ENCODE results near the gene IFNA8.

IFNA8 gene

GRCh38 chr9:21450733-21451394 is 41.9 kb downstream of the IFNA8 start:
- H3K36me3 ChIP-seq (ENCODE audit: control insufficient read depth in 5 of 5, insufficient read depth in 5 of 5, low read length in 5 of 5): no peaks in the 10 kb centered on the region
- H3K9ac ChIP-seq (ENCODE audit: low read length in 5 of 5): no peak overlapping the region
- no peak overlapping the region for H3K27ac ChIP-seq (ENCODE audit: low read depth, low read length)
- H3K4me3 ChIP-seq (ENCODE audit: low read depth in 1 of 5, low read length in 5 of 5): no peak overlapping the region
- H3K9me3 ChIP-seq (ENCODE audit: control insufficient read depth in 5 of 5, low read length in 5 of 5): no peaks in the 10 kb centered on the region
- H3K4me1 ChIP-seq (ENCODE audit: control insufficient read depth in 5 of 5, insufficient read depth in 5 of 5, low read length in 5 of 5): no peaks in the 10 kb centered on the region
- peaks cover 0 to 2% (median 0%) of the 10 kb centered on the region in 5 donors for H3K27me3 ChIP-seq (ENCODE audit: control insufficient read depth in 5 of 5, insufficient read depth in 4 of 5, low read length in 5 of 5)

GRCh38 chr9:21452681-21453080 is 43.8 kb downstream of the IFNA8 start:
- Histone ChIP-seq H3K9ac (ENCODE audit: low read length in 5 of 5) (no peak overlapping the region), H3K27me3 (ENCODE audit: control insufficient read depth in 5 of 5, insufficient read depth in 4 of 5, low read length in 5 of 5) (peaks cover 0 to 2% (median 0%) of the 10 kb centered on the region in 5 donors), H3K4me1 (ENCODE audit: control insufficient read depth in 5 of 5, insufficient read depth in 5 of 5, low read length in 5 of 5) (no peaks in the 10 kb centered on the region), H3K9me3 (ENCODE audit: control insufficient read depth in 5 of 5, low read length in 5 of 5) (no peaks in the 10 kb centered on the region), H3K4me3 (ENCODE audit: low read depth in 1 of 5, low read length in 5 of 5) (no peak overlapping the region), H3K27ac (ENCODE audit: low read depth, low read length) (no peak overlapping the region), H3K36me3 (ENCODE audit: control insufficient read depth in 5 of 5, insufficient read depth in 5 of 5, low read length in 5 of 5) (no peaks in the 10 kb centered on the region)

GRCh38 chr9:21454149-21454548 is 45.2 kb downstream of the IFNA8 start:
- Histone ChIP-seq H3K4me3 (ENCODE audit: low read depth in 1 of 5, low read length in 5 of 5) (no peak overlapping the region), H3K36me3 (ENCODE audit: control insufficient read depth in 5 of 5, insufficient read depth in 5 of 5, low read length in 5 of 5) (no peaks in the 10 kb centered on the region), H3K27ac (ENCODE audit: low read depth, low read length) (no peak overlapping the region), H3K9ac (ENCODE audit: low read length in 5 of 5) (no peak overlapping the region), H3K9me3 (ENCODE audit: control insufficient read depth in 5 of 5, low read length in 5 of 5) (no peaks in the 10 kb centered on the region), H3K27me3 (ENCODE audit: control insufficient read depth in 5 of 5, insufficient read depth in 4 of 5, low read length in 5 of 5) (no peaks in the 10 kb centered on the region), H3K4me1 (ENCODE audit: control insufficient read depth in 5 of 5, insufficient read depth in 5 of 5, low read length in 5 of 5) (no peaks in the 10 kb centered on the region)

GRCh38 chr9:21455320-21455719 is 46.4 kb downstream of the IFNA8 start:
- H3K9me3 ChIP-seq (ENCODE audit: control insufficient read depth in 5 of 5, low read length in 5 of 5): no peaks in the 10 kb centered on the region
- H3K4me1 ChIP-seq (ENCODE audit: control insufficient read depth in 5 of 5, insufficient read depth in 5 of 5, low read length in 5 of 5): no peaks in the 10 kb centered on the region
- H3K27me3 ChIP-seq (ENCODE audit: control insufficient read depth in 5 of 5, insufficient read depth in 4 of 5, low read length in 5 of 5): no peaks in the 10 kb centered on the region
- H3K9ac ChIP-seq (ENCODE audit: low read length in 5 of 5): no peak overlapping the region
- no peak overlapping the region for H3K27ac ChIP-seq (ENCODE audit: low read depth, low read length)
- no peaks in the 10 kb centered on the region for H3K36me3 ChIP-seq (ENCODE audit: control insufficient read depth in 5 of 5, insufficient read depth in 5 of 5, low read length in 5 of 5)
- H3K4me3 ChIP-seq (ENCODE audit: low read depth in 1 of 5, low read length in 5 of 5): no peak overlapping the region

All from subcutaneous abdominal adipose tissue (tissue), 5 donors.